Measurements from ENCODE around the gene KLHL29.

Gene KLHL29

GRCh38 chr2:23635442-23636340 lies 250.7 kb downstream of the KLHL29 start:
- FAIRE-seq (no peak), DNase-seq (ENCODE audit: insufficient read length, low spot score) (no peak)
- TF ChIP-seq PAX5 (IDR thresholded peaks at IDR 0.05; ENCODE audit: insufficient read depth, low read length, severe bottlenecking): no peak
- no peak for TF ChIP-seq POLR2A (IDR thresholded peaks at IDR 0.05; ENCODE audit: low read depth, low read length)
- no peak for TF ChIP-seq SPI1 (IDR thresholded peaks at IDR 0.05; ENCODE audit: low read depth, low read length)
- TF ChIP-seq POU2F2 (IDR thresholded peaks at IDR 0.05; ENCODE audit: low read depth, low read length): no peak
- no peak for TF ChIP-seq TAF1 (IDR thresholded peaks at IDR 0.05; ENCODE audit: low read depth, low read length)
- TF ChIP-seq POLR2AphosphoS5 (IDR thresholded peaks at IDR 0.05; ENCODE audit: low read depth, low read length): no peak

GRCh38 chr2:23636426-23636825 lies 251.4 kb downstream of the KLHL29 start:
- TF ChIP-seq POLR2AphosphoS5 (IDR thresholded peaks at IDR 0.05; ENCODE audit: low read depth, low read length) (no peak), PAX5 (IDR thresholded peaks at IDR 0.05; ENCODE audit: insufficient read depth, low read length, severe bottlenecking) (no peak), POU2F2 (IDR thresholded peaks at IDR 0.05; ENCODE audit: low read depth, low read length) (no peak), POLR2A (IDR thresholded peaks at IDR 0.05; ENCODE audit: low read depth, low read length) (no peak), SPI1 (IDR thresholded peaks at IDR 0.05; ENCODE audit: low read depth, low read length) (no peak), TAF1 (IDR thresholded peaks at IDR 0.05; ENCODE audit: low read depth, low read length) (no peak)
- FAIRE-seq: no peak

GRCh38 chr2:23637011-23637778 lies 252.2 kb downstream of the KLHL29 start:
- FAIRE-seq (no peak), DNase-seq (ENCODE audit: insufficient read length, low spot score) (no peak)
- TF ChIP-seq POLR2A (IDR thresholded peaks at IDR 0.05; ENCODE audit: low read depth, low read length) (no peak), POLR2AphosphoS5 (IDR thresholded peaks at IDR 0.05; ENCODE audit: low read depth, low read length) (no peak)

More at GRCh38 chr2:23636426-23636825, 251.4 kb downstream of the KLHL29 start:
- DNase-seq (ENCODE audit: insufficient read length, low spot score): no peak

- FAIRE-seq (no peak), DNase-seq (ENCODE audit: insufficient read length, low spot score) (no peak)
- TF ChIP-seq PAX5 (IDR thresholded peaks at IDR 0.05; ENCODE audit: insufficient read depth, low read length, severe bottlenecking) (no peak), POLR2AphosphoS5 (IDR thresholded peaks at IDR 0.05; ENCODE audit: low read depth, low read length) (no peak), POLR2A (IDR thresholded peaks at IDR 0.05; ENCODE audit: low read depth, low read length) (no peak), TAF1 (IDR thresholded peaks at IDR 0.05; ENCODE audit: low read depth, low read length) (no peak), SPI1 (IDR thresholded peaks at IDR 0.05; ENCODE audit: low read depth, low read length) (no peak), POU2F2 (IDR thresholded peaks at IDR 0.05; ENCODE audit: low read depth, low read length) (no peak)
These were observed 254.5 kb downstream of the KLHL29 start for GRCh38 chr2:23639406-23639982.

- no peak for TF ChIP-seq POLR2AphosphoS5 (IDR thresholded peaks at IDR 0.05; ENCODE audit: low read depth, low read length)
- TF ChIP-seq TAF1 (IDR thresholded peaks at IDR 0.05; ENCODE audit: low read depth, low read length): no peak
- no peak for TF ChIP-seq PAX5 (IDR thresholded peaks at IDR 0.05; ENCODE audit: insufficient read depth, low read length, severe bottlenecking)
- no peak for TF ChIP-seq POU2F2 (IDR thresholded peaks at IDR 0.05; ENCODE audit: low read depth, low read length)
- no peak for TF ChIP-seq SPI1 (IDR thresholded peaks at IDR 0.05; ENCODE audit: low read depth, low read length)
- TF ChIP-seq POLR2A (IDR thresholded peaks at IDR 0.05; ENCODE audit: low read depth, low read length): no peak
- DNase-seq (ENCODE audit: insufficient read length, low spot score): no peak
- no peak for FAIRE-seq
These were observed 255.7 kb downstream of the KLHL29 start for GRCh38 chr2:23640711-23641110.

GRCh38 chr2:23642516-23642915 lies 257.5 kb downstream of the KLHL29 start:
- DNase-seq (ENCODE audit: insufficient read length, low spot score): no peak
- TF ChIP-seq PAX5 (IDR thresholded peaks at IDR 0.05; ENCODE audit: insufficient read depth, low read length, severe bottlenecking): no peak
- TF ChIP-seq POU2F2 (IDR thresholded peaks at IDR 0.05; ENCODE audit: low read depth, low read length): no peak
- TF ChIP-seq POLR2AphosphoS5 (IDR thresholded peaks at IDR 0.05; ENCODE audit: low read depth, low read length): no peak
- no peak for TF ChIP-seq SPI1 (IDR thresholded peaks at IDR 0.05; ENCODE audit: low read depth, low read length)
- TF ChIP-seq TAF1 (IDR thresholded peaks at IDR 0.05; ENCODE audit: low read depth, low read length): no peak
- no peak for TF ChIP-seq POLR2A (IDR thresholded peaks at IDR 0.05; ENCODE audit: low read depth, low read length)
- FAIRE-seq: no peak

- FAIRE-seq (no peak), DNase-seq (ENCODE audit: insufficient read length, low spot score) (no peak)
- TF ChIP-seq SPI1 (IDR thresholded peaks at IDR 0.05; ENCODE audit: low read depth, low read length) (no peak), POLR2A (IDR thresholded peaks at IDR 0.05; ENCODE audit: low read depth, low read length) (no peak), PAX5 (IDR thresholded peaks at IDR 0.05; ENCODE audit: insufficient read depth, low read length, severe bottlenecking) (no peak), POLR2AphosphoS5 (IDR thresholded peaks at IDR 0.05; ENCODE audit: low read depth, low read length) (no peak), POU2F2 (IDR thresholded peaks at IDR 0.05; ENCODE audit: low read depth, low read length) (no peak), TAF1 (IDR thresholded peaks at IDR 0.05; ENCODE audit: low read depth, low read length) (no peak)
These were observed 260.3 kb downstream of the KLHL29 start for GRCh38 chr2:23645230-23645808.

- DNase-seq (ENCODE audit: insufficient read length, low spot score): no peak
- FAIRE-seq: no peak
- TF ChIP-seq POLR2AphosphoS5 (IDR thresholded peaks at IDR 0.05; ENCODE audit: low read depth, low read length): no peak
- TF ChIP-seq TAF1 (IDR thresholded peaks at IDR 0.05; ENCODE audit: low read depth, low read length): no peak
These were observed 262.6 kb downstream of the KLHL29 start for GRCh38 chr2:23647563-23647962.

GRCh38 chr2:23649303-23649702 lies 264.3 kb downstream of the KLHL29 start:
- FAIRE-seq (no peak), DNase-seq (ENCODE audit: insufficient read length, low spot score) (no peak)
- TF ChIP-seq POLR2A (IDR thresholded peaks at IDR 0.05; ENCODE audit: low read depth, low read length) (no peak), PAX5 (IDR thresholded peaks at IDR 0.05; ENCODE audit: insufficient read depth, low read length, severe bottlenecking) (no peak), SPI1 (IDR thresholded peaks at IDR 0.05; ENCODE audit: low read depth, low read length) (no peak), POLR2AphosphoS5 (IDR thresholded peaks at IDR 0.05; ENCODE audit: low read depth, low read length) (no peak)
